ENCODE results near the gene CLECL1. TPM values are rescaled to one million over a fixed set of nuclear protein-coding genes. Genes with fewer than 3 reads are reported as not detected.
"Not testable (repeated sequence)": the region's sequence is repeated elsewhere in the genome, so short reads cannot be mapped to it uniquely, and the experiment has no call there.

The CLECL1 gene
- total and polyA plus RNA-seq, 9 donors: 0.18 to 0.35 (median 0.26) TPM; not detected in 6

DNA sequence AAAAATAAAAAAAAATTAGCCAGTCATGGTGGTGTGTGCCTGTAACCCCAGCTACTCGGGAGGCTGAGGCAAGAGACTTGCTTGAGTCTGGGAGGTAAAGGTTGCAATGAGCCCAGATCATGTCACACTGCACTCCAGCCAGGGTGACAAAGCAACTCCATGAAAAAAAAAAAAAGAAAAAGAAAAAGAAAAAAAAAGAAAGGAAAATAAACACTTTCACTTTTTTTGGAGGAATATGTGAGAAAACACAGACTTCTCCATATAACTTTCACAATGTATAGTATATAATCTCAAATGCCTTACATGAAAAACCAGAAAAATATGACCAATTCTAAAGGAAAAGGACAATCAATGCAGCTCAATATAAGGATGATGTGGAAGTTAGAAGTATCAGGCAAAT is 8.9 kb downstream of the CLECL1 start:
- no CpG with 5 or more reads among the region's 1 CpG for WGBS (ENCODE audit: insufficient coverage)
- no peaks in the 10 kb centered on the region for H3K36me3 ChIP-seq (ENCODE audit: control insufficient read depth, insufficient read depth, low read length)
- no peak overlapping the region for H3K4me3 ChIP-seq (ENCODE audit: low read length)
- no peak overlapping the region for H3K27ac ChIP-seq (ENCODE audit: low read length)
- no peaks in the 10 kb centered on the region for H3K4me1 ChIP-seq (ENCODE audit: control insufficient read depth, insufficient read depth, low read length)
- H3K27me3 ChIP-seq (ENCODE audit: control insufficient read depth, insufficient read depth, low read length): no peaks in the 10 kb centered on the region
- no peaks in the 10 kb centered on the region for H3K9me3 ChIP-seq (replicated peaks; ENCODE audit: control insufficient read depth, low read depth, low read length)
- DNase-seq: no peak

DNA sequence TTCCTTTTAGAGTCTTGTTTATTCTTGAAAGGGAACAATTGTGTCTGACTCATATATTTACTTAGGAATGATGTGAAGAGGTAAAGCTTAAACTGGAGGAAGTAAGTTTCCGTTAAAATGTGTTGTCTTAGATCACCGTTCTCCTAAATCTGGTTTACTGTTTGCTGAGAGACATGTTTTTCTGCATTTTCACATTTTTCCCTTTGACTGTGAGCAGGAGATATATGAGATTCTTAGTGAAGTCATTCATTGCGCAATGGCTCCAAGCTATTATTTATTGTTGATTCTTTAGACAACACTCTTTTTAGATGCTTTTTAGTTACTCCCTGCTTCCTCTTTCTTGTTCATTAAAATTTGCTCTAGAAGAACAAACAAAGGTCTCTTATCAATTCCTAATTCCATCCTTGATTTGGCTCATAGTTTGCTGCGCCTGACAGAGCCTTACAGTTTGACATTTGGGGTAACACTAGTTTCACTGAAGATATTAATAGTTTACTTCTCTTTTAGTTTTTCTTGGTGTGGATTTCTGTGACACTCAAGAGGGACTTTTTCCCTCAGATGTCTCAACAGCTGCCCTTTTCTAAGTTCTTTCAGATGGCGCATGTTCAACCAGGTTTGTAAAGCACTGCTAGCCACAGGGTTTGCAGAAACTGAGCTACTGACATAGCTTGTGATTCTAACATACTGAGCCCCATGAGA is 11.4 kb downstream of the CLECL1 start:
- Histone ChIP-seq H3K4me1 (ENCODE audit: control insufficient read depth, insufficient read depth, low read length) (no peaks in the 10 kb centered on the region), H3K36me3 (ENCODE audit: control insufficient read depth, insufficient read depth, low read length) (no peaks in the 10 kb centered on the region)

DNA sequence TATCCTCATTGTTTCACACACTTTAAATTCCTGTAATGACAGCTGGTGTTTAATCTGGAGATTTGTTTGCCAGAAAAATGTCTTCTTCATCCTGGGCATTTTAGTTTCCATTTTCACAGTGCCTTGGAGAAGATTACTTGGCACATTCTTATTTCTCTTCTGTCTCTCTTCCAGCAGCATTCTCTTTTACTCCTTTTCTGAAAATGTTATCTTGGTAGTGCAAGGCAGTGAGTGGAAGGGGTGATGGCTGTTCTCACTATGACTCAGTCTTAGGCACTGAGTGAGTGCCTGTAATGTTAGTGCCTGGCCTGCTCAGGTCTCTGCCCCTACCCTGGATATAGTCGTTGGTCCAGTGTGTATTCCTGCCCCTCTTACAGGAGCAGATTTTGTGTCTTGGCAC is 13.1 kb downstream of the CLECL1 start:
- no peaks in the 10 kb centered on the region for H3K9me3 ChIP-seq (replicated peaks; ENCODE audit: control insufficient read depth, low read depth, low read length)

More for the DNA sequence above, 11.4 kb downstream of the CLECL1 start:
- 100% methylated on average over 1 of the region's 5 CpGs for WGBS (ENCODE audit: insufficient coverage)
- Histone ChIP-seq H3K4me3 (ENCODE audit: low read length) (no peak overlapping the region), H3K27me3 (ENCODE audit: control insufficient read depth, insufficient read depth, low read length) (no peaks in the 10 kb centered on the region), H3K27ac (ENCODE audit: low read length) (peak overlapping the region; percentile 16), H3K9me3 (replicated peaks; ENCODE audit: control insufficient read depth, low read depth, low read length) (no peaks in the 10 kb centered on the region)
- DNase-seq: peak; percentile 33

DNA sequence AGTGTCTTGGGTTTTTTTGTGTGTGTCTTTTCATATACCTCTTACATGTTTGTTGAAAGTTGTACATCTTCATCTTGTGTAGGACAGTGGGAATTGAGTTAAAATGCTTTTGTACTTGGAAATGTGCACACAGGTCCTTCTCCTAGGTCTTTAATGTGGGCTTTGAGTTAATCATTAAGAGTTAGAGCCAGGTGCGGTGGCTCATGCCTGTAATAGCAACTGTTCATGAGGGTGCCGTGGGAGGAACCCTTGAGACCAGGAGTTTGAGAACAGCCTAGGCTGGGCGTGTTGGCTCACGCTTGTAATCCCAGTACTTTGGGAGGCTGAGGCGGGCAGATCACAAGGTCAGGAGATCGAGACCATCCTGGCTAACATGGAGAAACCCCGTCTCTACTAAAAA is 13.9 kb downstream of the CLECL1 start:
- Histone ChIP-seq H3K4me1 (ENCODE audit: control insufficient read depth, insufficient read depth, low read length) (no peaks in the 10 kb centered on the region), H3K9me3 (replicated peaks; ENCODE audit: control insufficient read depth, low read depth, low read length) (no peaks in the 10 kb centered on the region), H3K4me3 (ENCODE audit: low read length) (no peak overlapping the region), H3K27ac (ENCODE audit: low read length) (no peak overlapping the region), H3K27me3 (ENCODE audit: control insufficient read depth, insufficient read depth, low read length) (no peaks in the 10 kb centered on the region), H3K36me3 (ENCODE audit: control insufficient read depth, insufficient read depth, low read length) (no peaks in the 10 kb centered on the region)
- WGBS (ENCODE audit: insufficient coverage): 100% methylated on average over 1 of the region's 7 CpGs
- DNase-seq: no peak

More for the DNA sequence above, 13.1 kb downstream of the CLECL1 start:
- DNase-seq: no peak
- WGBS (ENCODE audit: insufficient coverage): no CpG with 5 or more reads among the region's 1 CpG
- Histone ChIP-seq H3K4me1 (ENCODE audit: control insufficient read depth, insufficient read depth, low read length) (no peaks in the 10 kb centered on the region), H3K27me3 (ENCODE audit: control insufficient read depth, insufficient read depth, low read length) (no peaks in the 10 kb centered on the region), H3K27ac (ENCODE audit: low read length) (no peak overlapping the region), H3K4me3 (ENCODE audit: low read length) (no peak overlapping the region), H3K36me3 (ENCODE audit: control insufficient read depth, insufficient read depth, low read length) (no peaks in the 10 kb centered on the region)

DNA sequence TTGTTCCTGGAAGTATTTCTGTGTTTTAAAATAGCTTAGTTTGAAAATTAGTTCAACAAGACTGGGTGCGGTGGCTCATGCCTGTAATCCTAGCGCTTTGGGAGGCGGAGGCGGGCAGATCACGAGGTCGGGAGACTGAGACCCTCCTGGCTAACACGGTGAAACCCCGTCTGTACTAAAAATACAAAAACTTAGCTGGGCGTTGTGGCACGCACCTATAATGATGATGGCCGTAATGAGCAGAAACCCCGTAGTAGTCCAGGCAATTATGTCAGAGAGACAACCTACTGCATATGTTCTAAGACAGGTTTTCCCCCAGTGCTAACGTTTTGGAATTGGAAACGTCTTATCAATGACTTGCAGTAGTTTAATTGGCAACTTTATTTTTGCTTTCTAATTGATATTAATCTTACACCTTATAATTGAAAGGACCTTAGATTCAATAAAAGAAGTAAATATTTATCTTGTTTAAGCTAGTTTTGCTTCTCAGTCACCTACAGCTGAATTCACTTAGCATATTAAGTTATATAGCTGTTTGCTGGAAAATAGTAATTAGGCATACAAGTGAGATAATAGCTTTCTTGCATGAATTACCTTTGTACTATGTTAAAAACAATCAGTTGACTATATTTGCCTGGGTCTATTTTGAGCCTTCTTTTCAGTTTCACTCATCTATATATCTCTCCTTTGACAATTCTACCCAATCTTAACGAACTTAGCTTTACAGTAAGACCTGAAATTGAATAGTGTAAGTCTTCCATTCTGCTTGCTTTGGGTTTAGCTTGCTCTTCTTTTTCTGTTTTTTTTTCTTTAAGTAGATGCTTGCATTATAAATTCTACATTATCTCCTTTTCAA is 15.6 kb downstream of the CLECL1 start:
- DNase-seq: no peak
- Histone ChIP-seq H3K36me3 (ENCODE audit: control insufficient read depth, insufficient read depth, low read length) (no peaks in the 10 kb centered on the region), H3K4me1 (ENCODE audit: control insufficient read depth, insufficient read depth, low read length) (no peaks in the 10 kb centered on the region), H3K9me3 (replicated peaks; ENCODE audit: control insufficient read depth, low read depth, low read length) (no peaks in the 10 kb centered on the region), H3K27ac (ENCODE audit: low read length) (no peak overlapping the region), H3K27me3 (ENCODE audit: control insufficient read depth, insufficient read depth, low read length) (no peaks in the 10 kb centered on the region), H3K4me3 (ENCODE audit: low read length) (no peak overlapping the region)
- WGBS (ENCODE audit: insufficient coverage): 92% methylated on average over 12 of the region's 15 CpGs

DNA sequence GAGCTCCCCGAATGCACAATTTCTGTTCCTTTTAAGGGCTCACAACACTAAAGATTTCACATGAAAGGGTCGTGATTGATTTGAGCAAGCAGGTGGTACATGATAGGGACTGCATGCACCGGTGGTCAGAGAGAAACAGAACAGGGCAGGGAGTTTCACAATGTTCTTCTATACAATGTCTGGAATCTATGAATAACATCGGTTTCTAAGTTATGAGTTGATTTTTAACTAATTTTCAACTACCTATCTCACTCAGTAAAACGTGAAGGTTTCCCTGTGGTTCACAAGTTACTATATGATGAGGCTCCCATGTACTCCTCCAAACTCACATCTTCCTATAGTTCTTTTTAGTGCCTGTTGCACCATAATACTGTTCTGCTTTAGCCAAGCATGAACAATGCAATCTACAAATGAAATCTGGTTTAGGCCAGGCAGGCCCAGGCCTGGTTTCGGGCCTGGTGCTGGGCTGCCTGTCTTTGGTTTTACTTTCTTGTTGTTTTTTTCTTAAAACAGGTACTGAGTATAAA is 19.8 kb downstream of the CLECL1 start:
- no CpG with 5 or more reads among the region's 6 CpGs for WGBS (ENCODE audit: insufficient coverage)
- H3K4me1 ChIP-seq (ENCODE audit: control insufficient read depth, insufficient read depth, low read length); DNase-seq; H3K9me3 ChIP-seq (replicated peaks; ENCODE audit: control insufficient read depth, low read depth, low read length); H3K36me3 ChIP-seq (ENCODE audit: control insufficient read depth, insufficient read depth, low read length); H3K27ac ChIP-seq (ENCODE audit: low read length); H3K4me3 ChIP-seq (ENCODE audit: low read length); H3K27me3 ChIP-seq (ENCODE audit: control insufficient read depth, insufficient read depth, low read length): not testable (repeated sequence)

DNA sequence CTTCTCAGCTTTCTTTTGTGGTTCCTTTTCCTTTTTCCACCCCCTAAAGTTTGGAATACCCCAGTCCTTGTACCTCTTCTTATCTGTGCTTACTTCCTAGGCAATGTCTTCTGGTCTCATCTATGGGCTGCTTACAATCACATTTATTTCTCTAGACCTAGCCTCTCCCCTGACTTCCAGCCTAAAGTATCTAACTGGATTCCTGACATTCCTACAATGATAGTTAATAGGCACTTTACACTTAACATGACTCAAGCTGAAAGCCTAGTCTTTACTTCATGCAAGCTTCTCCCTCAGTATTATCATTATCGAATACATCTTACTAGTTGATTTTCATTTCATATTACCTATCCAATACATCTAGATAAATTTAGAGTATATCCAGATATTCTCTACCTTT is 21.2 kb downstream of the CLECL1 start:
- Histone ChIP-seq H3K4me1 (ENCODE audit: control insufficient read depth, insufficient read depth, low read length) (no peaks in the 10 kb centered on the region), H3K36me3 (ENCODE audit: control insufficient read depth, insufficient read depth, low read length) (no peaks in the 10 kb centered on the region), H3K27ac (ENCODE audit: low read length) (no peak overlapping the region), H3K9me3 (replicated peaks; ENCODE audit: control insufficient read depth, low read depth, low read length) (no peaks in the 10 kb centered on the region), H3K4me3 (ENCODE audit: low read length) (no peak overlapping the region), H3K27me3 (ENCODE audit: control insufficient read depth, insufficient read depth, low read length) (no peaks in the 10 kb centered on the region)
- WGBS (ENCODE audit: insufficient coverage): no CpG with 5 or more reads among the region's 1 CpG
- no peak for DNase-seq

DNA sequence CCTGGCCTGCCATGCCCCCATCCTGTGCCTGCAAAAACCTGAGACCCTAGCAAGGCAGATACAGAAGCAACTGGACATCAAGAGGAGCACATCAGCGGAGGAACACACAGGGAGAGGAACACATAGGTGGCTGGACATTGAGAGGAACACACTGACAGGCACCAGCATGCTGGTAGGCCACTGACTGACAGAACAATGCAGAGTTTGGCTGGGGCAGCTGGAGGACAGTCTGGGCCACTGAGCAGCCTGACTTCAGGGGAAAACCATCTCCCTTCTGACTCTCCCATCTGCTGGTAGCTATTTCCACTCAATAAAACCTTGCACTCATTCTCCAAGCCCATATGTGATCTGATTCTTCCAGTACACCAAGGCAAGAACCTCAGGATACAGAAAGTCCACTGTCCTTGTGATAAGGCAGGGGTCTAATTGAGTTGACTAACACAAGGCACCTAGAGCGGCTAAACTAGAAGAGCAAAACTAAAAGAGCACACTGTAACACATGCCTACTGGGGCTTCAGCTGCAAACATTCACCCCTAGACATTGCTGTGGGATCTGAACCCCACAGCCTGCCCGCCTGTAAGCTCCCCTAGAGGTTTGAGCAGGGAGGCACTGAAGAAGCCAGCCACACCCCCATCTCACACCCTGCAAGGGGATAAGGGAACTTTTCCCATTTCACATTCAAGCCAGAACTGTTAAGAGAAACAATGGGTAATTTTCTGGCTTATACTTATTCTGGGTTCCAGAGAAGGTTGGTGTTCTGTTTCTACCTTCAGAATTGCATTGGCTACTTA is 22.1 kb downstream of the CLECL1 start:
- DNase-seq: no peak
- Histone ChIP-seq H3K27ac (ENCODE audit: low read length) (no peak overlapping the region), H3K36me3 (ENCODE audit: control insufficient read depth, insufficient read depth, low read length) (no peaks in the 10 kb centered on the region), H3K4me3 (ENCODE audit: low read length) (no peak overlapping the region), H3K4me1 (ENCODE audit: control insufficient read depth, insufficient read depth, low read length) (no peaks in the 10 kb centered on the region), H3K9me3 (replicated peaks; ENCODE audit: control insufficient read depth, low read depth, low read length) (no peaks in the 10 kb centered on the region), H3K27me3 (ENCODE audit: control insufficient read depth, insufficient read depth, low read length) (no peaks in the 10 kb centered on the region)
- 100% methylated on average over 2 of the region's 3 CpGs for WGBS (ENCODE audit: insufficient coverage)

DNA sequence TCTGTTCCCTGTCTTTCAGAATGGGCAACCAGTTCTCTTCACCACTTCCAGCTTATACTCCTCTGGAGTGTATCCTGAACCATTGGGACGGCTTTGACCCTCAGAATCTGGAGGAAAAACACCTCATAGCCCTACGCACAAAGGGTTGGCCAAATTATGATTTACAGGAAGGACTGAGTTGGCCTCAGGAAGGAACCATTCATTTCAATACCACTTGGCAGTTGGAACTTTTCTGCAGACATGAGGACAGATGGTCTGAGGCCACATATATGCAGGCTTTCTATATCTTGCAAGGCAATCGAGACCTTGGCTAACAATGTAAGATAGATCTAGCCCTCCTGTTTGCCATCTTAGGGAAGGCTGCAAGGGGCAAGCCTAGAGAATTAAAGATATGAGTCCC is 24.0 kb downstream of the CLECL1 start:
- Histone ChIP-seq H3K36me3 (ENCODE audit: control insufficient read depth, insufficient read depth, low read length) (no peaks in the 10 kb centered on the region), H3K4me1 (ENCODE audit: control insufficient read depth, insufficient read depth, low read length) (no peaks in the 10 kb centered on the region), H3K9me3 (replicated peaks; ENCODE audit: control insufficient read depth, low read depth, low read length) (no peaks in the 10 kb centered on the region), H3K4me3 (ENCODE audit: low read length) (no peak overlapping the region), H3K27ac (ENCODE audit: low read length) (no peak overlapping the region), H3K27me3 (ENCODE audit: control insufficient read depth, insufficient read depth, low read length) (no peaks in the 10 kb centered on the region)
- WGBS (ENCODE audit: insufficient coverage): 100% methylated on average over 1 of the region's 3 CpGs
- DNase-seq: no peak
